HG02642 (cell line): ENCODE data around the gene RWDD3.

Source experiments
- ATAC-seq: cut with Tn5 transposase; IDR thresholded peaks from one replicate; pipeline ENCODE4 v1.9.1; 2021; ENCODE audit warnings: mild to moderate bottlenecking; ENCODE audit not compliant: unreplicated experiment, poor library complexity

Gene RWDD3

DNA sequence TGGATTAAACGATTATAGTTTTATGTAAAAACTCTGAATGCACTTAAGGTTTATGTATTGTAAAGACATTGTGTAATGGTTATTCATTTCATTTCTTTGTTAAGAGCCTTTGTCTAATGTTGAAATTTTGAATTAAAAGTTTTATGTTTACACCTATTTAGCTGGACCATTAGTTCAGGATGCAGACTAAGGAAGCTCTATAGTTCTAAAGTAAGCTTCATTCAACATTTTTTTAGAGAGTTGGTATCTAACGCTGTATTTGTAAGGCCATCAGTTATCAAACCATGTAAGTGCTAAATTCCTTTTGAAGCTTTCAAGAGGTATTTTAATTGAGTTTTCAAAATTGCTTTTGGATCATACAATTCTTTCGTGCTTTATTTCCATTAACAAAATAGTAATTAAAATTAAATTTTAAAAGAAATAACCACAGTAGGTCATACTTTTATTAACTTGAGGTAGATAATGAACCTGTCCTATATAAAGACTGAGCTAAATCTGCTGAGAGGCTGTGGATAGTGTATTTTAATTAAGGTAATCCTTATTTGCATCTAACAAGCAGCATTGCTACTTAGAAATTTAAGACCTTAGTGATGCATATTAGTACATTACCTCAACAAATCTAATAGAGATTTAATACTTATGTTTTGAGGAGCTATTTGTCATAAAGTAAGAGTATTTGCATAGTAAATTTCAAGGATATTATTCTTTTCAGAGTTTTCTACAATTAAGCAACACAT, 47.9 kb downstream of the RWDD3 start:
- no peak for ATAC-seq

DNA sequence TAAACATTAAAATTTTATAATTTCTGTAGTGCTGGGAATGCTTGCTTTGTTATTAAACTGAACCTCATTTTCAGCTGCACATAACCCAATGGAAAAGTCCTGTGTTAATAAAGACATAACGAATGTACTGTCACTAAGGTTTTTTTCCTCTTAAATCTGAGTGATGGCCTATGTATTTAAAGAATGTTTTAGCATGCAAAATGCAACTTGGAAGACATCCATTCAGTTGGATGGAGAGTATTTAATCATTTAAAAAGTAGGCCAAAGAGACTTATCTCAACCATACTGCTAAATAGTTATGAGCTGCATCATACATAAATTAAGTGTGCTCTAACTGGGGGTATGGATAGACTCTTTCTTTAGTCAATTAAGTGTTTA, 48.5 kb downstream of the RWDD3 start:
- no peak for ATAC-seq

DNA sequence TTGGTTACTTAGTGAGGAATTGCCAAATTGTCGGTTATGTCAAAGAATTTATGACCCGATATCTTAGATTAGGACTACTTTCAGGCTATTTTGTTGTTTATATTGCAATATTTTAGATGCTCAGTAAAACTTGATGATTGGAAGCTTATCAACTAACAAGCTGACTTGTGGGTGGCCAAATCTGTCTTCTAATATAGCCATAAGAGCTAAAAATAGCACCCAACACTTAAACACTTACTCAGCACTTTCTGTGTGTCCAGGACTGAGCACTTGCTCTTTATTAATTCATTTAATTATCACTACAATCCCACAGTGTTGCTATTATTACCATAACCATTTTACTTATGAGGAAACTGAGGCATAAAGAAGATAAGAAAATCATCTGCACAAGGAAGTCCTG, 50.4 kb downstream of the RWDD3 start:
- no peak for ATAC-seq

GRCh38 chr1:95286479-95286878, 52.5 kb downstream of the RWDD3 start:
- ATAC-seq: no peak

DNA sequence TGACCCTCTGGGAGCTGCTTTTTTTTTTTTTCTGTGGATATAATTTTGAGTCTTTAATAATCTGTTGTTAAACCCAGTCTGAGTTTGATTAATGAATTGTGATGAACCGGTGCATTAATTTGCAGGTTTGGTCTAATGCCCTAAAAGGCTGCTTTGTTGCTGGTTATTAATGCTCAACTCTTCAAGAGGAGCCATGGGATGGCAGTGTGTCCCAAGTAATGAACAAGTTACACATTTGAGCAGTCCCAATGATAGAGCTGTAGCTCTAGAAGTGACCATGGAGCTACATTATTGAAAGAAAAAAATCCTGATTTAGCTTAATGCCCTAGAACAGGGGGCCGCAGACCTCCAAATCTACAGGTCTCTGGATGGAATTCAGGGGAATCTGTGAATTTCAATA, 53.1 kb downstream of the RWDD3 start:
- no peak for ATAC-seq

DNA sequence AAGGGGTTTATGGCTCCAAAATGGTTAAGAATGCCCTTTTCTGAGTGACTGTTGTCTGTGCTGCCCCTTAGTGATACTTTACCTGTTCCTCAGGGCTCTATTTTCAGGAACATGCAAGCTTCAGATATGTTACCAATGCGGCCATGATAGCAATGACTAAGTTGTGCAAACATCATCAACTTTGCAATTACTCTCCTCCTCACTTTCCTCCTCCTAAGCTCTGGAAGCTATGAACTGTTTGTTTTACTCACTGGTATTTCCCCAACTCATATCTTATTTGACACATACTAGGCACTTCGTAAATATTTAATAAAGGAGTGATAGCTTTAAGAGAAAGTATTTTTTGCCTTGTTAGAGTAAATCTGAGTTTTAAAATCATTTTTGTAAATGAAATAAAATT, 53.8 kb downstream of the RWDD3 start:
- ATAC-seq: no peak
